SK-N-SH (cell line): ENCODE measurements around the gene WRNIP1.

Experiments
- EZH2phosphoT487 ChIP-seq: fragments of 200-600 bp; sonication (generic); IDR thresholded peaks from 2 replicates; pipeline ENCODE4 v1.6.1; 2017; ENCODE audit warnings: low read depth, mixed run types, mild to moderate bottlenecking, antibody characterized with exemption, moderate library complexity, borderline replicate concordance
- RXRA ChIP-seq: IDR thresholded peaks from 2 replicates; pipeline ENCODE4 v1.4.0; 2012; ENCODE audit warnings: low read depth, mild to moderate bottlenecking, borderline replicate concordance
- TF ChIP-seq, protein P1 (sequence below): fragments of 200-600 bp; sonication (generic); IDR thresholded peaks from 2 replicates; pipeline ENCODE4 v1.6.1; 2017; ENCODE audit warnings: antibody characterized with exemption, mild to moderate bottlenecking, moderate library complexity

- TF ChIP-seq, protein P1, sequence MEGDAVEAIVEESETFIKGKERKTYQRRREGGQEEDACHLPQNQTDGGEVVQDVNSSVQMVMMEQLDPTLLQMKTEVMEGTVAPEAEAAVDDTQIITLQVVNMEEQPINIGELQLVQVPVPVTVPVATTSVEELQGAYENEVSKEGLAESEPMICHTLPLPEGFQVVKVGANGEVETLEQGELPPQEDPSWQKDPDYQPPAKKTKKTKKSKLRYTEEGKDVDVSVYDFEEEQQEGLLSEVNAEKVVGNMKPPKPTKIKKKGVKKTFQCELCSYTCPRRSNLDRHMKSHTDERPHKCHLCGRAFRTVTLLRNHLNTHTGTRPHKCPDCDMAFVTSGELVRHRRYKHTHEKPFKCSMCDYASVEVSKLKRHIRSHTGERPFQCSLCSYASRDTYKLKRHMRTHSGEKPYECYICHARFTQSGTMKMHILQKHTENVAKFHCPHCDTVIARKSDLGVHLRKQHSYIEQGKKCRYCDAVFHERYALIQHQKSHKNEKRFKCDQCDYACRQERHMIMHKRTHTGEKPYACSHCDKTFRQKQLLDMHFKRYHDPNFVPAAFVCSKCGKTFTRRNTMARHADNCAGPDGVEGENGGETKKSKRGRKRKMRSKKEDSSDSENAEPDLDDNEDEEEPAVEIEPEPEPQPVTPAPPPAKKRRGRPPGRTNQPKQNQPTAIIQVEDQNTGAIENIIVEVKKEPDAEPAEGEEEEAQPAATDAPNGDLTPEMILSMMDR: no peak
- TF ChIP-seq RXRA (no peak), EZH2phosphoT487 (no peak)
These were observed 34.7 kb upstream of the WRNIP1 start for GRCh38 chr6:2730353-2731107.
